IMR-90 (cell line): Measurements from ENCODE around the gene TUBGCP6. TPM values are rescaled to one million over a fixed set of nuclear protein-coding genes. Genes with fewer than 3 reads are reported as not detected.

ENCODE experiments used
- BHLHE40 ChIP-seq: fragments of 150-350 bp; IDR thresholded peaks from 2 replicates; pipeline ENCODE4 v1.6.1; 2016; ENCODE audit warnings: mild to moderate bottlenecking, low read depth, low read length
- ELK1 ChIP-seq: fragments of 150-350 bp; IDR thresholded peaks from 2 replicates; pipeline ENCODE4 v1.6.1; 2016; ENCODE audit warnings: low read depth, mild to moderate bottlenecking, low read length, moderate library complexity, borderline replicate concordance
- MAZ ChIP-seq: IDR thresholded peaks from 2 replicates; pipeline ENCODE4 v1.6.1; 2012; ENCODE audit warnings: low read depth, mild to moderate bottlenecking, low read length, improper control_type of control experiment, moderate library complexity, borderline replicate concordance
- SMC3 ChIP-seq: fragments of 150-350 bp; IDR thresholded peaks from 2 replicates; pipeline ENCODE4 v1.6.1; 2016; ENCODE audit warnings: low read depth, mild to moderate bottlenecking, antibody characterized with exemption, low read length, moderate library complexity
- polyA plus RNA-seq, 3 experiments: library from polyadenylated mRNA; depleted of rRNA; stranded (reverse); fragments of >200 nt; gene quantifications; 2 replicates each; pipeline ENCODE4 v1.2.3, GENCODE V29; 2012; ENCODE audit warnings: low replicate concordance in 1 of 3
- total RNA-seq: library from RNA; depleted of rRNA; stranded (reverse); fragments of >200 nt; gene quantifications from 2 replicates; pipeline ENCODE4 v1.2.3, GENCODE V29; 2012

The TUBGCP6 gene
- total and polyA plus RNA-seq, 2 of the 4 experiments (the other 2 are of a cell fraction) = 10.8 to 28.6 TPM

GRCh38 chr22:50218996-50219727 is 25.7 kb downstream of the TUBGCP6 start (continued):
- TF ChIP-seq ELK1 (no peak), SMC3 (no peak), MAZ (no peak), BHLHE40 (peak; percentile 98)
